CD4-positive, alpha-beta T cell treated with Interleukin-4 for 4 hours (primary cell): ENCODE data around the gene IDH2.
"Not testable (repeated sequence)": the region's sequence is repeated elsewhere in the genome, so short reads cannot be mapped to it uniquely, and the experiment has no call there.

Experiments
- DNase-seq: peaks from one replicate; pipeline ENCODE4 v3.0.0-alpha.2; 2020

IDH2 gene

GRCh38 chr15:90101969-90102890, at the start of gene IDH2:
IDH2 (minus strand) TSS chr15:90102468; CDS start chr15:90102390, 78 bp downstream.
- peak; percentile 43 for DNase-seq

GRCh38 chr15:90150551-90150950, 48.3 kb upstream of the IDH2 start:
- not testable (repeated sequence) for DNase-seq

DNA sequence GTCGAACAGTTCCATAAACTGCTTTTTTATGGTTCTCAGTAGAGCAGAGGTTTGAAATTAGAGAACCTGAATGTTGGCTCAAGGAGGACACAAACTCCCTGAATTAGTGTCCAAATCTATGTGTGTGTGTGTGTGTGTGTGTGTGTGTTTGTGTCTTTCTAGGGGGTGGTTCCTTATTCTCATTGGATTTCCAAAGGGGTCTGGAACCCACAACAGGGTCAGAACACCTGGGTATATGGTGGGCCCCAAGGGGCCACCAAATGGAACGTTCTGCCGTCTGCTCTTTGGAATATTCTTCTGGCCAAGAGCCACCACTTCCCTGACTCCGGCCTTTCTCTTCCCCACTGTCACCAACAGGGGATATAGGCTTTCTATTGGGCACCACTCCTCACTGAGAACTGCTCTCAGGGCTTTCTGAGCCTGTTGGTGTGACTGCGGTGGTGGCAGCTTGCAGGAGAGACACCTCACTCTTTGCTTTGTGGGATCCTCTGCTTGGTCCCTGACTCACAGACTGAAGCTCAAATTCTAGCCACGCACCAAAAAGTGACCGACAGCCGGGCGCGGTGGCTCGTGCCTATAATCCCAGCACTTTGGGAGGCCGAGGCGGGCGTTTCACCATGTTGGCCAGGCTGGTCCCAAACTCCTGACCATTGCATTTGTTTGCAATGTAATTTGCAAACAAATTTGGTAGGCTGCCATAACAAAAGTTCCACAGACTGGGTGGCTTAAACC, 47.5 kb upstream of the IDH2 start:
- DNase-seq, result no peak

DNA sequence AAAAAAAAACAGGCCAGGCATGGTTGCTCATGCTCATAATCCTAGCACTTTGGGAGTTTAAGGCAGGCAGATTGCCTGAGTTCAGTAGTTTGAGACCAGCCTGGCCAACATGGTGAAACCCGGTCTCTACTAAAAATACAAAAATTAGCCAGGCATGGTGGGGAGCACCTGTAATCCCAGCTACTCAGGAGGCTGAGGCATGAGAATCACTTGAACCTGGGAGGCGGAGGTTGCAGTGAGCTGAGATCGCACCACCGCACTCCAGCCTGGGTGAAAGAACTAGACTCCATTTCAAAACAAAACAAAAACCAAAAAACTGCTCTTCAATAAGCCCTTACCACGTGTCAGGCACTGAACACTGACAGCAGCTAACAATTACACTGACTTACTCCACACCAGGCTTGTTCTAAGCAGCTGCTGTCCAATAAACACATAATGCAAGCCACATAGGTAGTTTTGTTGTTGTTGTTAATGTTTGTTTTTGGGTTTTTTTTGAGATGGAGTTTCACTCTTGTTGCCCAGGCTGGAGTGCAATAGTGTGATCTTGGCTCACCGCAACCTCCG, 44.0 kb upstream of the IDH2 start:
- not testable (repeated sequence) for DNase-seq

GRCh38 chr15:90145761-90146160, 43.5 kb upstream of the IDH2 start:
- DNase-seq, result no peak

- DNase-seq, result no peak
Observed at GRCh38 chr15:90145259-90145658, 43.0 kb upstream of the IDH2 start.

- peak; percentile 40 for DNase-seq
Observed at GRCh38 chr15:90143166-90143655, 40.9 kb upstream of the IDH2 start.

- peak; percentile 50 for DNase-seq
Observed at GRCh38 chr15:90142216-90143165, 40.2 kb upstream of the IDH2 start.

- DNase-seq, result no peak
Observed at GRCh38 chr15:90141646-90142045, 39.4 kb upstream of the IDH2 start.

- DNase-seq, result peak; percentile 9
Observed at GRCh38 chr15:90139549-90139948, 37.3 kb upstream of the IDH2 start.

DNA sequence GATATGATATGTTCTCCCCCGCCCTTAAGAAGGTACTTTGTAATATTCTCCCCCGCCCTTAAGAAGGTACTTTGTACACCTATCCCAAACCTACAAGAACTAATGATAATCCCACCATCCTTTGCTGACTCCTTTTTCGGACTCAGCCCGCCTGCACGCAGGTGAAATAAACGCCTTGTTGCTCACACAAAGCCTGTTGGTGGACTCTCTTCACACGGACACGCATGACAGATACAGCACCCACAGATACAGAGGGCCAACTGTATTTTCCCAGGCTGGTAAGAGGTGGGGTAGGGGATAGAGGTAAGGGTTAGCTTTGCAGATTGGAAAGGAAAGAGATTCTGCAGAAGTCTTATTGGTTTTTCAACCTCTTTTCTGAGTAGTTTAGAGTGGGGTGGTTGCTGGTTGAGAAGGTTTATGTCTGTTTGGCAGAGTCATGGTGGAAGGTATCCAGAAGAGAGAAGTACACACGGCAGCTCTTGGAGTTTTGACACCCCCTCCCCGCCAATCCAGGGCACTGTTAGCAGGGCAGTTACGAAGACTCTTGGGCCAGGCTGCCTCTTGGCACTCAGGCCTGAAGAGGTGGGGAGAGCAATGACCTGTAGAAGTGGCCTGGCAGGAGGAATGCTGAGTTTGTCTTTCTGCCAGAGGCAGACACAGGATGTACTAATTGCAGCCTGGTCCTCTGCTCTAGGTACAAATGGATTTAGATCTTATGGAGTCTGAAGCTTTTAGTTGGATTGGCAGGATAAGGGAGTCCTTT, 36.0 kb upstream of the IDH2 start:
- DNase-seq, result no peak

- DNase-seq, result no peak
Observed at GRCh38 chr15:90132437-90132836, 30.2 kb upstream of the IDH2 start.

GRCh38 chr15:90131848-90132247, 29.6 kb upstream of the IDH2 start:
- no peak for DNase-seq

GRCh38 chr15:90130291-90130690, 28.0 kb upstream of the IDH2 start:
- DNase-seq, result no peak

- DNase-seq, result no peak
Observed at GRCh38 chr15:90126596-90127435, 24.5 kb upstream of the IDH2 start.

DNA sequence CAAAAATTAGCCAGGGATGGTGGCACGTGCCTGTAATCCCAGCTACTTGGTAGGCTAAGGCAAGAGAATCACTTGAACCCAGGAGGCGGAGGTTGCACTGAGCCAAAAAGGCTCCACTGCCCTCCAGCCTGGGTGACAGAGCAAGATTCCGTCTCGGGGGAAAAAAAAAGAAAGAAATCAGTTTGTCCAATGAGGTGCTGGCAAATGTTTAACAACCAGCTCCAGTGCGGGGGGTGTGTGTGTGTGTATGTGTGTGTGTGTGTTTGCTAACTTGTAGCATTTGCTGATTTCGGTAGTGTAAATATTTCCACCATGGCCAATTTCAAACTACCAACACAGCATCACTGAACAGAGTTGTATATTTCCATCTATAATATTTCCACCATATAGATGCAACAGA, 23.8 kb upstream of the IDH2 start:
- no peak for DNase-seq

DNA sequence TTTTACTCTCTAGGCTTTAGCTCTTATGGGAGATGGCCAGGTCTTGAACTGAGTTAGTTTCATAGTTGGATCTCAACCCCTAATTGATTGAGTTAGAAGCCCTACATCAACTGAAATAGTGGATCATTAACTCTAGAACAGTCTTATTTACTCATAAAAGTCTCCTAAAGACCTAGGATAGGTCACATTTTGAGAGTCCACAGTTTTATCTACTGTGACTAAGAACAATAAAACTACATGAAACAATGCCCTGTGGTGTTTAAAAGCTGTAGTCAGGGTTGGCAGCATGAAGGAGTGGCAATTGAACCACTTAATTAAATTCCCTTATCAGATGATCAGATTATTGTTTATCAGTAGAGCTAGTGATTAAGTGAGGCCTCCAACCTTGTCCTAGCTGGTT, 22.2 kb upstream of the IDH2 start:
- no peak for DNase-seq

GRCh38 chr15:90121086-90121485, 18.8 kb upstream of the IDH2 start:
- no peak for DNase-seq

DNA sequence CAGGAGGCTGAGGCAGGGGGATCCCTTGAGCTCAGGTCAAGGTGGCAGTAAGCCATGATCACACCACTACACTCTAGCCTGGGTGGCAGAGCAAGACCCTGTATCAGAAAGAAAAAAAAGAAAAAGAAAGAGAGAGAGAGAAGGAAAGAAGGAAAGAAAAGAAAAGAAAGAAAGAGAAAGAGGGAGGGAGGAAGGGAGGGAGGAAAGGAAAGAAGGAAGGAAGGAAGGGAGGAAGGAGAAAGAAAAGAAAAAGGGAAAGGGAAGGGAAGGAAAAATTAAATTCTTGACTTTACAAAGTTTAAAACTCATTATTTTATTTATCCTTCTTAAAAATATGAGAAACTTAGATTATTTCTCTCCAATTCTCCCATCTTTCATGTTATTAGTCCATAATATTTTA, 17.1 kb upstream of the IDH2 start:
- DNase-seq, result no peak

DNA sequence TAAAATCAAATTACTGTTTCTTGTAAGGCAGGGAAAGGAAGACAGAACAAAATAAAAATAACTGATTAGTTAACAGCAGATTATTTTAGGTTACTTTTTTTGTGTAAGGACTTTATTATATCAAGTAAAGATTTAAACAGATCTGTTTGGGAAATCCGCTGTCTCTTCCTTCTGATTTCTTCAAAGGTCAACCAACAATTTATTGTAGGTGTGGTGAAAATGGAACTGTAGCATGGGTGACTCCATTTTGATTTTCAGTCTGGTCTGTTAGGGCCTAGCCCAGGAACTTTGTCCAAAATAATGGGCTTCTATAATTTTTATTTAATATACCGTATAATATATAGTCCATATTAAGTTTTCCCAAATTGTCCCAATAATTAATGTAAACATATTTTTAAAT, 13.5 kb upstream of the IDH2 start:
- no peak for DNase-seq

- DNase-seq, result no peak
Observed at GRCh38 chr15:90114451-90114901, 12.2 kb upstream of the IDH2 start.
